ENCODE data around the gene ASIC1.
A peak's percentile ranks its signal among the peaks of the same experiment; 100 is the strongest.
"Not testable (repeated sequence)": the region's sequence is repeated elsewhere in the genome, so short reads cannot be mapped to it uniquely, and the experiment has no call there.

Gene ASIC1

DNA sequence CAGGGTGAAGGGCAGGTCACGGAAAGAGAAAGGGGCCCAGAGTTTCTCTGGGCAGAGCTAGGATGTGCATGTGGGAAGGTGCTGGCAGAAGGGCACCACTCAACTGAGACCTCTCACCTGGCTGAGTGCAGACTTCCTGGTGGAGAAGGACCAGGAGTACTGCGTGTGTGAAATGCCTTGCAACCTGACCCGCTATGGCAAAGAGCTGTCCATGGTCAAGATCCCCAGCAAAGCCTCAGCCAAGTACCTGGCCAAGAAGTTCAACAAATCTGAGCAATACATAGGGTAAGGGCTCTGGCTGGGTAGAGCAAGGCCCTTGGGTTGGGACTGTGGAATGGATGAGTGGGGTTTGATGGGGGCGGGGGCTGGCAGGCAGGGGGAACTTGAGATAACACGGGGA, 22.4 kb downstream of the ASIC1 start:
- TF ChIP-seq, protein P1, sequence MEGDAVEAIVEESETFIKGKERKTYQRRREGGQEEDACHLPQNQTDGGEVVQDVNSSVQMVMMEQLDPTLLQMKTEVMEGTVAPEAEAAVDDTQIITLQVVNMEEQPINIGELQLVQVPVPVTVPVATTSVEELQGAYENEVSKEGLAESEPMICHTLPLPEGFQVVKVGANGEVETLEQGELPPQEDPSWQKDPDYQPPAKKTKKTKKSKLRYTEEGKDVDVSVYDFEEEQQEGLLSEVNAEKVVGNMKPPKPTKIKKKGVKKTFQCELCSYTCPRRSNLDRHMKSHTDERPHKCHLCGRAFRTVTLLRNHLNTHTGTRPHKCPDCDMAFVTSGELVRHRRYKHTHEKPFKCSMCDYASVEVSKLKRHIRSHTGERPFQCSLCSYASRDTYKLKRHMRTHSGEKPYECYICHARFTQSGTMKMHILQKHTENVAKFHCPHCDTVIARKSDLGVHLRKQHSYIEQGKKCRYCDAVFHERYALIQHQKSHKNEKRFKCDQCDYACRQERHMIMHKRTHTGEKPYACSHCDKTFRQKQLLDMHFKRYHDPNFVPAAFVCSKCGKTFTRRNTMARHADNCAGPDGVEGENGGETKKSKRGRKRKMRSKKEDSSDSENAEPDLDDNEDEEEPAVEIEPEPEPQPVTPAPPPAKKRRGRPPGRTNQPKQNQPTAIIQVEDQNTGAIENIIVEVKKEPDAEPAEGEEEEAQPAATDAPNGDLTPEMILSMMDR (IDR thresholded peaks at IDR 0.05; ENCODE audit: borderline replicate concordance, control extremely low read depth, extremely low read depth, insufficient read depth, missing control alignments): no peak
- DNase-seq (ENCODE audit: low spot score): no peak
- in situ Hi-C loops (cut with MboI; ENCODE audit: low sequenced_read_pairs, unreplicated experiment): loop anchor here (5.0 kb wide), 1 partner anchor 93 kb away; no protein-coding TSS in a partner anchor

DNA sequence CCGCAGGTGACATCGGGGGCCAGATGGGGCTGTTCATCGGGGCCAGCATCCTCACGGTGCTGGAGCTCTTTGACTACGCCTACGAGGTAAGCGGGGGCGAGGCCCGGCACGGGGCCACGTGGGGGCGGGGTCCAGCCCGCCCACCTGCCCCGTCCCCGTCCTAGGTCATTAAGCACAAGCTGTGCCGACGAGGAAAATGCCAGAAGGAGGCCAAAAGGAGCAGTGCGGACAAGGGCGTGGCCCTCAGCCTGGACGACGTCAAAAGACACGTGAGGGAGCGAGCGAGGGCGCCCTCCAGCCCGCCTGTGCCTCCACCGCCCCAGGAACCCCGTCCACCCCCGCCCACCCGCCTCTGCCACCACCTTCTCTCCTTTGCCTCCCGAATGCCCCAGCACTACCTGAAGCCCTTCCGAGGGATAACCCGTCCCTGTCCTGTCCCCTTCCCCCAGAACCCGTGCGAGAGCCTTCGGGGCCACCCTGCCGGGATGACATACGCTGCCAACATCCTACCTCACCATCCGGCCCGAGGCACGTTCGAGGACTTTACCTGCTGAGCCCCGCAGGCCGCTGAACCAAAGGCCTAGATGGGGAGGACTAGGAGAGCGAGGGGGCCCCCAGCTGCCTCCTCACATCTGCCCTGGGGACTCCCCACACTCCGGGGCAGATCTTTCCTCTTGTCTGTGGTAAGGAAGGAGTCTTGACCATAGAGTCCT, 23.9 kb downstream of the ASIC1 start:
- TF ChIP-seq, protein P1 (IDR thresholded peaks at IDR 0.05; ENCODE audit: borderline replicate concordance, control extremely low read depth, extremely low read depth, insufficient read depth, missing control alignments): no peak
- DNase-seq (ENCODE audit: low spot score): no peak
- in situ Hi-C loops (cut with MboI; ENCODE audit: low sequenced_read_pairs, unreplicated experiment): loop anchor here (5.0 kb wide), 1 partner anchor 91 kb away; no protein-coding TSS in a partner anchor

DNA sequence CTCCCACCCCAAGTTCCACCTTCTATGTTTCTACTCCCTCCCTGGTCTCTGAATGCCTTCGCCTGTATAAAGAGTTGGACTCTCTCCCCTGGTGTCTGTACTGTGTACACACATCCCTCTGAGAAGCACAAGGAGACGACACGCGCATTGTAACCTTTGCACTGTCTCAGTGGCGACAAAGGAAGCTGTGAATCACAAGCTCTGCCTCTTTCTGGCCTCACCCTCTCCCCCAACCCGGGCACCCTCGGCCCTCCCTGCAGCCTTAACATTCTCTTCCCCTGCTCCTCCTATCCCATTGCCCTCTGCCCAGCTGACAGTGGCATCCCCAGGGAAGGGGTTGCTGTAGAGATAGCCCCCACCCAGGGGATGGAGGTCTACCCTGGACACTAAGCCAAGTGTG, 25.2 kb downstream of the ASIC1 start:
- TF ChIP-seq, protein P1 (IDR thresholded peaks at IDR 0.05; ENCODE audit: borderline replicate concordance, control extremely low read depth, extremely low read depth, insufficient read depth, missing control alignments): no peak
- DNase-seq (ENCODE audit: low spot score): no peak
- in situ Hi-C loops (cut with MboI; ENCODE audit: low sequenced_read_pairs, unreplicated experiment): loop anchor here (5.0 kb wide), 1 partner anchor 90 kb away; no protein-coding TSS in a partner anchor

DNA sequence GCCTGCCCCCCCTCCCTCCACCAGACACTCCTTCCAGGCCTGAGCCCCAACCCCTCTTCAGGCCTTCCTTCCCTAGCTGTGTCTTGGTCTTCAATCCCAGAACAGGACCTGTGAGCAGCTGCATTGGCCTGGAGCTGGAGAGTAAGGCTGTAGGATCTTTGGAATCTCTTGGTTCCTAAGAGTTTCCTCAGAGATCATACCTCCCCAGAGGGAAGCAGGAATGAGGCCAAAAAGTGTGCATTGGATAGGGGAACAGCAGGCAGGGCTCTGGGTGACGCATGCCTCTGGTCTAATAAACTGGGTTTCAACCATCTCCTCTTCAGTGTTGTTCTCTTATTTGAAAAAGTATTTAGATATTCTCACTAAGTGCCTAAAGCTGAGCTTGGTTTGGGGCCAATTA, 25.9 kb downstream of the ASIC1 start:
- TF ChIP-seq, protein P1 (IDR thresholded peaks at IDR 0.05; ENCODE audit: borderline replicate concordance, control extremely low read depth, extremely low read depth, insufficient read depth, missing control alignments): no peak
- in situ Hi-C loops (cut with MboI; ENCODE audit: low sequenced_read_pairs, unreplicated experiment): loop anchor here (5.0 kb wide), 1 partner anchor 89 kb away; no protein-coding TSS in a partner anchor
- DNase-seq (ENCODE audit: low spot score): no peak

GRCh38 chr12:50084409-50084774, 27.0 kb downstream of the ASIC1 start:
- not testable (repeated sequence) for DNase-seq (ENCODE audit: low spot score)
- in situ Hi-C loops (cut with MboI; ENCODE audit: low sequenced_read_pairs, unreplicated experiment): loop anchor here (5.0 kb wide), 1 partner anchor 88 kb away; no protein-coding TSS in a partner anchor

DNA sequence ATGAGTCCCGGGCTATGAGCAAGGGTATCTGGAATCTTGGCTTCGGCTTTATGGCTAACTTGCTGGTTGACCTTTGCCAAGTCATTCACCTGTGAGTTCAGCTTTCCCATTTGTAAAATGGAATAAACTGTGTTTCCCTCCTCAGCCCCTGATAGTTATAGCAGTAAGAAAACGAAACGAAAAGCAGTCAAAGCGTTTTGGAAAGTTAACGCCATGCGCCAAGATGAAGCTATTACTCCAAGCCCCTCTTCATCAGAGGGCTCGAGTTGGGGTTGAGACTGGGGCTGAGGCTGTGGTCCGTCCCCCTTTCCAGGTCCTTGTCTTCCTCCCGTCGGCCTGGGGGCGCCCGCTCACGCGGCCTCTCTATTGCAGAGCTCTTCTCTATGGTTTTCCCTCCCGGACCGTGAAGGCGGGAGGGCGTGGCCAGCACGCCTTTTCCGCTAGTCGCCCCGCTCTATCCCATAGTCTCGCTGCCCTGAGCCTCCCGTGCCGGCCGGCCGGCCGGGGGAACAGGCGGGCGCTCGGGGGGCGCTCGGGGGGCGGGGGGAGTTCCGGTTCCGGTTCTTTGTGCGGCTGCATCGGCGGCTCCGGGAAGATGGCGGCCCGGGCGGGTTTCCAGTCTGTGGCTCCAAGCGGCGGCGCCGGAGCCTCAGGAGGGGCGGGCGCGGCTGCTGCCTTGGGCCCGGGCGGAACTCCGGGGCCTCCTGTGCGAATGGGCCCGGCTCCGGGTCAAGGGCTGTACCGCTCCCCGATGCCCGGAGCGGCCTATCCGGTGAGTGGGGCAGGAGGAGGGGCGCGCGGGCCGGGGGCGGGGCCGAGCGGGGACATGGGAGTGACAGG, 27.6 kb downstream of the ASIC1 start, which contains the start of gene SMARCD1:
Gene SMARCD1 (plus strand): TSS at position 568 of the 840 bp plus-strand sequence. CDS start 28 bp downstream, at position 596.
- in situ Hi-C loops (cut with MboI; ENCODE audit: low sequenced_read_pairs, unreplicated experiment): loop anchor here (5.0 kb wide), 1 partner anchor 87 kb away; no protein-coding TSS in a partner anchor
- TF ChIP-seq, protein P1 (IDR thresholded peaks at IDR 0.05; ENCODE audit: borderline replicate concordance, control extremely low read depth, extremely low read depth, insufficient read depth, missing control alignments): peak; percentile 82
- peak; percentile 93 for DNase-seq (ENCODE audit: low spot score)
